TTC549 (cell line): Measurements from ENCODE around the gene ABHD17A.

Experiments used
- FAIRE-seq: peaks from 2 replicates; lab custom pipeline; 2012; peaks lifted over from hg19 to GRCh38; lab: Jason Lieb, UNC

Gene ABHD17A

GRCh38 chr19:1837625-1838105 lies 47.6 kb downstream of the ABHD17A start:
- FAIRE-seq = no peak

- FAIRE-seq = no peak
These were observed 48.1 kb downstream of the ABHD17A start for GRCh38 chr19:1837222-1837565.

- no peak for FAIRE-seq
These were observed 48.7 kb downstream of the ABHD17A start for GRCh38 chr19:1836458-1837221.

GRCh38 chr19:1833540-1833939 lies 51.8 kb downstream of the ABHD17A start:
- no peak for FAIRE-seq

- no peak for FAIRE-seq
These were observed 53.1 kb downstream of the ABHD17A start for GRCh38 chr19:1832046-1832663.

- FAIRE-seq = no peak
These were observed 54.3 kb downstream of the ABHD17A start for GRCh38 chr19:1830978-1831377.

GRCh38 chr19:1830568-1830967 lies 54.7 kb downstream of the ABHD17A start:
- FAIRE-seq = no peak

- no peak for FAIRE-seq
These were observed 55.3 kb downstream of the ABHD17A start for GRCh38 chr19:1829958-1830357.

GRCh38 chr19:1828279-1829238 lies 56.7 kb downstream of the ABHD17A start:
- no peak for FAIRE-seq

GRCh38 chr19:1827566-1828278 lies 57.6 kb downstream of the ABHD17A start:
- no peak for FAIRE-seq
